ENCODE results near the gene KDM4C.

DNA sequence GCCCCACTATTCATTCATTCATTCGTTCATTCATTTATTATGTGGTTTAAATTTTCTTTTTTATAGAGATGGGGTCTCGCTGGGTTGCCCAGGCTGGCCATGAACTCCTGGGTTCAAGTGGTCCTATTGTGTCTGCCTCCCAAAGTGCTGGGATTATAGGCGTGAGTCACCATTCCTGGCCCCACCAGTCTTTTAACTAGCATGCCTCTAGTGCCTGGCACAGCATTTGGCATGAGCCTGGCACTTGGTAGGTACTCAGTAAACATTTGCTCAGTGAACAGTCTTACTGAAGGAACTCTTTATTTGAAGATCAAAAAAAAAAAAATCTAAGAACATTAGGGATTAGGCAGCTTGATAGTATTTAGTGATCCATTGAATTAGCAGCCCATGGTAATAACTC is 98.1 kb downstream of the KDM4C start:
- no peak for TF ChIP-seq CTCF (IDR thresholded peaks at IDR 0.05; ENCODE audit: borderline replicate concordance, extremely low read depth, low read length, poor library complexity, severe bottlenecking)
- no peak for TF ChIP-seq EZH2 (IDR thresholded peaks at IDR 0.05; ENCODE audit: borderline replicate concordance, low read depth, low read length, severe bottlenecking)

All from DND-41 (cell line).